GM21529 (cell line): Measurements from ENCODE around the gene KIFC1.
A peak's percentile ranks its signal among the peaks of the same experiment; 100 is the strongest.
"Not testable (repeated sequence)": the region's sequence is repeated elsewhere in the genome, so short reads cannot be mapped to it uniquely, and the experiment has no call there.

ENCODE experiments used
- ATAC-seq: cut with Tn5 transposase; IDR thresholded peaks from one replicate; pipeline ENCODE4 v1.9.1; 2021; ENCODE audit not compliant: unreplicated experiment

Gene KIFC1

GRCh38 chr6:33373960-33374910, 17.4 kb upstream of the KIFC1 start:
- no peak for ATAC-seq

GRCh38 chr6:33375143-33375671, 16.4 kb upstream of the KIFC1 start:
- no peak for ATAC-seq

GRCh38 chr6:33377171-33377570, 14.5 kb upstream of the KIFC1 start:
- no peak for ATAC-seq

- ATAC-seq, result not testable (repeated sequence)
These were observed 12.4 kb upstream of the KIFC1 start for GRCh38 chr6:33379184-33379583.

GRCh38 chr6:33380272-33380981, 11.2 kb upstream of the KIFC1 start:
- no peak for ATAC-seq

GRCh38 chr6:33383427-33384185, 8.0 kb upstream of the KIFC1 start:
- no peak for ATAC-seq

- no peak for ATAC-seq
These were observed 7.0 kb upstream of the KIFC1 start for GRCh38 chr6:33384581-33385020.

GRCh38 chr6:33390173-33390572, 1.4 kb upstream of the KIFC1 start:
- ATAC-seq, result no peak

- no peak for ATAC-seq
These were observed 801 bp upstream of the KIFC1 start for GRCh38 chr6:33390767-33391277.

GRCh38 chr6:33391922-33392594, 435 bp downstream of the KIFC1 start:
- peak; percentile 10 for ATAC-seq

GRCh38 chr6:33392595-33392948, 949 bp downstream of the KIFC1 start:
- no peak for ATAC-seq

- ATAC-seq, result no peak
These were observed 1.4 kb downstream of the KIFC1 start for GRCh38 chr6:33392979-33393378.

- no peak for ATAC-seq
These were observed 5.9 kb downstream of the KIFC1 start for GRCh38 chr6:33397541-33397940.

- not testable (repeated sequence) for ATAC-seq
These were observed 7.0 kb downstream of the KIFC1 start for GRCh38 chr6:33398601-33399000.

- ATAC-seq, result not testable (repeated sequence)
These were observed 8.3 kb downstream of the KIFC1 start for GRCh38 chr6:33399881-33400280.

- no peak for ATAC-seq
These were observed 13.3 kb downstream of the KIFC1 start for GRCh38 chr6:33404884-33405283.

- no peak for ATAC-seq
These were observed 13.8 kb downstream of the KIFC1 start for GRCh38 chr6:33405386-33405940.

- ATAC-seq, result no peak
These were observed 14.5 kb downstream of the KIFC1 start for GRCh38 chr6:33406126-33406525.

GRCh38 chr6:33407132-33407718, 15.6 kb downstream of the KIFC1 start:
- ATAC-seq, result no peak
